ENCODE data around the gene ASIC4.

The ASIC4 gene, protein sequence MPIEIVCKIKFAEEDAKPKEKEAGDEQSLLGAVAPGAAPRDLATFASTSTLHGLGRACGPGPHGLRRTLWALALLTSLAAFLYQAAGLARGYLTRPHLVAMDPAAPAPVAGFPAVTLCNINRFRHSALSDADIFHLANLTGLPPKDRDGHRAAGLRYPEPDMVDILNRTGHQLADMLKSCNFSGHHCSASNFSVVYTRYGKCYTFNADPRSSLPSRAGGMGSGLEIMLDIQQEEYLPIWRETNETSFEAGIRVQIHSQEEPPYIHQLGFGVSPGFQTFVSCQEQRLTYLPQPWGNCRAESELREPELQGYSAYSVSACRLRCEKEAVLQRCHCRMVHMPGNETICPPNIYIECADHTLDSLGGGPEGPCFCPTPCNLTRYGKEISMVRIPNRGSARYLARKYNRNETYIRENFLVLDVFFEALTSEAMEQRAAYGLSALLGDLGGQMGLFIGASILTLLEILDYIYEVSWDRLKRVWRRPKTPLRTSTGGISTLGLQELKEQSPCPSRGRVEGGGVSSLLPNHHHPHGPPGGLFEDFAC

DNA sequence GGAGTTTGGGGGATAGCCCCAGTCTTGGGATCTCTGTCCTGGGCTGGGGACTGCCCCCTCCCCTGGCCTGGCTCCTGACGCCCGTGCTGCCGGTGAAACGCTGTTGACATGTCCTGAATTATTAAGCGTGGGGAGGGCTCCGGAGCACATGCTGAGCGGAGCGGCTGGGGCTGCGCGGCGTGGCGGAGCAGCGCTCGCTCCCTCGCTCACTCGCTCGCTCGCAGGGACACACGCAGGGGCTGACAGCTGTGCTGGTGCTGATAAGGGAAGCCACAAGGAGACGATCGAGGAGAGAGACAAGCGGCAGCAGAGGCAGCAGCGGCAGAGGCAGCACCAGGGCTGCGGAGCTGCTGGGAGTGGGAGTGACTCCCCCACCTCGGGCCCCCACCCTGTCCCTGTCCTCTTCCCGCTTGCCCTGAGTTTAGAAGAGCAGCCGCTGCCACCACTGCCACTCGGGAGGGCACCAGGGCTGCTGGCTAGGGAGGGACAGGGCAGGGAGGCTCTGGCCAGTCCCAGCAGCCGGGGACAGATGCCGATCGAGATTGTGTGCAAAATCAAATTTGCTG is at the start of gene ASIC4:
Gene ASIC4, plus strand, starts transcription at position 287 of the 566 bp plus-strand sequence. Its CDS starts 243 bp downstream, at position 530.
- peak; percentile 79 for DNase-seq (ENCODE audit: low spot score)

DNA sequence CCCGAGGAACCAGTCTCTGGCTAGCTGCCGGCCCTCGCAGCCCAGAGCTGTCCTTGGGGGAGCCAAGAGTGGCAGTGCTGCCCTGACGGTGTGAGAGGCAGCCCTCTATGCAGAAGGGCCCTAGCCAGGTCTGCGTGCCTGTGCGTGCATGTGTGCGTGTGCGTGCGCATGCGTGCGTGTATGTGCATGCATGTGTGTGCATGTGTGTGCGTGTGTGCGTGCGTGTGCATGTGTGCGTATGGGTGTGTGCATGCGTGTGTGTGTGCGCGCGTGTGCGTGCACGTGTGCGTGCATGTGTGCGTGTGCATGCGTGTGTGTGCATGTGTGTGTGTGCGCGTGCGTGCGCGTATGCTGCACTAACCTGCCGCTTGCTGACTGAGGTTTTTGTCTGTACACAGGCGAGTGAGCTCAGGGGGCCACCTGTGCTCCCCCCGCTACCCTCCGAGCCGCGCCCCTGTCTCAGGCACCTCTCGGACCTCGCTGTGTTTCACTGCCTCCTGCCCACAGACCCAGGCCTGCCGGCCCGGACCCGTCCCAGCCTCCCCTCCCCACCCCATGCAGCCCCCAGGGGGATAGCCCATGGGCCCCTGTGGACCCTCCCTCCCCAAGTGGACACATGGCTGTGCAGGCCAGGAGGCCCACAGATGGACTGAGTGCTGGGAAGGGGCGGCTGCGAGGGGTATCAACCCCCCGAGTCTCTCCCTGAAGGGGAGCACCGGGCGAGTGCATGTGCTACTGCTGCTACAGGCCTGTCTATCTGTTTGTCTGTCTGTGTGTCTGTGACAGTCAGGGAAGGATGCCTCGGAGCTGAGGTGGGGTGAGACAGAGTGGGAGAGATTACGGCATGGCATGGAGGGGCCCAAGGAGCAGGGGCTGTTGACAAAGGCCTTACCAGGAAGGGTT is 48.4 kb upstream of the ASIC4 start:
- DNase-seq (ENCODE audit: low spot score) = no peak

- no peak for DNase-seq (ENCODE audit: low spot score)
Observed at GRCh38 chr2:219466816-219467735, 47.2 kb upstream of the ASIC4 start.

DNA sequence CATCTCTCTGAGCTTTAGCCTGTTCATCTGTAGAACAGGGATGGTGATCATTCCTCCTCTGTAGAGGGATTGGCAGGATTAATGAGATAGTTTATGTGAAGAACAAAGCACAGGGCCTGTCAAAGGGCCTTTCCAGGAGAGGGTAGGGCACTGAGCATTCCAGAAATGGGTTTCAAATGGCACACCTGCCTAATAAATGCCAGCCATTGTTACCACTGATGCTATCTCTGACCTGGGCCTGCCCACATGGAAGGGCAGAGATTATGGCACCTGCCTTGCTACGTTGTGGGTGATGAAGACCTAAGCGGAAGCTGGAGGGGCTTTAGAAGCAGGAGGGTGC is 46.6 kb upstream of the ASIC4 start:
- no peak for DNase-seq (ENCODE audit: low spot score)

GRCh38 chr2:219468410-219469185 is 45.7 kb upstream of the ASIC4 start:
- DNase-seq (ENCODE audit: low spot score) = no peak

GRCh38 chr2:219469186-219469724 is 45.0 kb upstream of the ASIC4 start:
- no peak for DNase-seq (ENCODE audit: low spot score)

DNA sequence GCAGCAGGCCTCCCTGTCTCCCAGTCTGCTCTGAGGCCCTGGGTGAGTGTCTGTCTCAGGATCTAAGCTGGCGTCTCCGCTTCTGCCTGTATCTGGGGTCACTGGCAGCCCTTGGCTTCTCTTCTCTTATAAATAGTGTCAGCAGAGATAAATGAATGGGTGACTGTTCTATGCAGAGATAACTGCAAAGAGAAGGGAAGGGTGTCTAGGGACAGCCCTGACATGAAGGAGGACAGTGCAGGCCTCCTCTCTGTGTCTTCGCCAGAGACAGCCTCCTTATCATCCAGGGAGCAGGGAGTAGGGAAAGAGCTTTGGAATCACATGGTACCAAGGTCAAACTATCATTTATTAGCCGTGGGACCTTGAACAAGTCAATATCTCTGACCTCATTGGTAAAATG is 43.9 kb upstream of the ASIC4 start:
- no peak for DNase-seq (ENCODE audit: low spot score)

GRCh38 chr2:219471476-219472371 is 42.6 kb upstream of the ASIC4 start:
- no peak for DNase-seq (ENCODE audit: low spot score)

- no peak for DNase-seq (ENCODE audit: low spot score)
Observed at GRCh38 chr2:219472629-219473187, 41.6 kb upstream of the ASIC4 start.

- no peak for DNase-seq (ENCODE audit: low spot score)
Observed at GRCh38 chr2:219473511-219473910, 40.8 kb upstream of the ASIC4 start.

DNA sequence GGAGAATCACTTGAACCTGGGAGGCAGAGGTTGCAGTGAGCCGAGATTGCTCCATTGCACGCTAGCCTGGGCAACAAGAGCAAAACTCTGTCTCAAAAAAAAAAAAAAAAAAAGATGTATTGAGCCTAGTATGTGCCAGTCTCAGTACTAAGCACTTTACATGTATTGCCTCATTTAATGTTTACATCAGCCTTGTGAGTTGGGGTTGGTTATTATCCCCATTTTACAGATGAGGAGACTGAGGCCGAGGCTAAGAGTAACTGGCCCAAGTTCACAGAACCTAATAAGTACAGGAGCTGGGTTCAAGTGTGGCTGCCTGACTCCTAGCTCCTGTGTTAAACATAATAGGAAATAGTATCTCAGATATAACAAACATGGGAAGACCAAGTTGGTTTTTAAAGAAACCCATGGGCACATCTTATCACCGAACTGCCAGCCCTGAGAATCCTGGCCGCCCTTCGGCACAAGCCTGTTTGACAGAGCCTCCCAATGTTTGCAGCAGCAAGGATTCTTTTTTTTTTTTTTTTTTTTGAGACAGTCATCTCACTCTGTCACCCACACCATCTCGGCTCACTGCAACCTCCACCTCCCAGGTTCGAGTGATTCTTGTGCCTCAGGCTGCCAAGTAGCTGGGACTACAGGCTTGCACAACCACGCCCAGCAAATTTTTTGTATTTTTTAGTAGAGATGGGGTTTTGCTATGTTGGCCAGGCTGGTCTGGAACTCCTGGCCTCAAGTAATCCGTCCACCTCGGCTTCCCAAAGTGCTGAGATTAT is 39.8 kb upstream of the ASIC4 start:
- no peak for DNase-seq (ENCODE audit: low spot score)

- no peak for DNase-seq (ENCODE audit: low spot score)
Observed at GRCh38 chr2:219475278-219475677, 39.0 kb upstream of the ASIC4 start.

GRCh38 chr2:219475697-219476651 is 38.3 kb upstream of the ASIC4 start:
- DNase-seq (ENCODE audit: low spot score) = peak; percentile 65

GRCh38 chr2:219476652-219477151 is 37.6 kb upstream of the ASIC4 start:
- no peak for DNase-seq (ENCODE audit: low spot score)

- no peak for DNase-seq (ENCODE audit: low spot score)
Observed at GRCh38 chr2:219477179-219477578, 37.1 kb upstream of the ASIC4 start.

DNA sequence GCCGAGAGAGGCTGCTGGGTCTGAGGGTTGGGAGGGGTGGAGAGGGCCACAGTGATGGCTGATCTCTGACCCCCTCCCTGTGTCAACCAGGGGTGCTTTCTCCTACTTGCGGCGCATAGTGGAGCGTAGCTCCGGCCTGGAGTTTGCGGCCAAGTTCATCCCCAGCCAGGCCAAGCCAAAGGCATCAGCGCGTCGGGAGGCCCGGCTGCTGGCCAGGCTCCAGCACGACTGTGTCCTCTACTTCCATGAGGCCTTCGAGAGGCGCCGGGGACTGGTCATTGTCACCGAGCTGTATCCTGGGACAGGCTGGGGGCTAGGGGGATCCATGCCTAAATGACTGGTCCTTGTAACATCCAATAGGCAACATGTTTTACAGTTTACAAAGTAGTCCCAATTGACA is 36.5 kb upstream of the ASIC4 start:
- no peak for DNase-seq (ENCODE audit: low spot score)

GRCh38 chr2:219478916-219479315 is 35.4 kb upstream of the ASIC4 start:
- DNase-seq (ENCODE audit: low spot score) = no peak

Measured in hematopoietic multipotent progenitor cell treated with erythropoietin and hydrocortisone succinate and interleukin-3 and kit ligand, for 15 days (in vitro differentiated cells).